IPS-18c (cell line): ENCODE measurements around the gene PLXNA2.

Source experiments
- H3K4me3 ChIP-seq: 2 replicates; pipeline ENCODE4 v1.7.0; 2013; ENCODE audit warnings: low read depth, mild to moderate bottlenecking, low read length, moderate library complexity; ENCODE audit not compliant: insufficient read depth
- H3K9me3 ChIP-seq: one replicate; pipeline ENCODE4 v1.6.1; 2013; ENCODE audit warnings: mild to moderate bottlenecking, low read length, moderate library complexity; ENCODE audit not compliant: control insufficient read depth, insufficient read depth

The PLXNA2 gene

DNA sequence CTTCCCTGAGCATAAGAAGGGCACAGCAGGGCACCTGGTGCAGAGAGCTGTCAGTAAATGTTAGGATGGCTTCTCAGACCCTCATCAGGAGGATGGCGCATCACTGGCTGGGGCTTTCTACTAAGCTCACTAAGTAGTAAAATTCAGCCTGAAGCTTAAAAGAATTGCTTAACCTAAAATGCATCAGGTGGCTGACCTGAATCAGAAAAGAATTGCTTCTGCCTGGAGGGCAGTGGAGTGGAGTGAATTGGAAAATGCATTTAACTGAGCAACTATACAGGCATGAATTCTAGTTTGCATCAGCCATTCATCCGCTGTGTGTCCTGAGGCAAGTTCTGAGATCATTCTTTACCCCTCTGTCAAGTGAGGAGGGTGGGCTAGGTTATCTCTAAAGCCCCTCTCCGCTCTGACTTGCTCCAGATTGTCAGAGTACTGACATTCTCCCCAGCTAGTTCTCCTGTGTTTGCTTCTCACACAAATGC is 191.2 kb downstream of the PLXNA2 start:
- Histone ChIP-seq H3K9me3 (no peaks in the 10 kb centered on the region), H3K4me3 (no peak overlapping the region)

DNA sequence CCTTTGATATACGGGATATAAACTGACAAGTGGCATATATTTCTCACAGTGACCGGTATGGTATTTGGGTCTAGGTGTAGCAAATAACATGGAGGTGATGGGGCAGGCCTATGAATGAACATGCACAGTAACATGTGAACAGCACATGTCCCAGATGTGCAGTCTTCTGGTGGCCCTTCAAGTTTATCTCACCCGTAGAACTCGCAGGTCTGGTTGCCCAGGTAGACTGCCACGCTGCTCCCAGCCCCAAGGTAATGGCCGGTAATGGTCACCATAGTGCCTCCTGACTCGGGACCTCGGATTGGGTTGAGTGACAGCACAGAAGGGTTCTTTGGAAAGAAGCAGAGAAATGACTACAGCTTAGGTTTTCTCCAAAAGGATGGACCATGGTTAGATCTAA is 192.0 kb downstream of the PLXNA2 start:
- Histone ChIP-seq H3K9me3 (no peaks in the 10 kb centered on the region), H3K4me3 (no peak overlapping the region)

DNA sequence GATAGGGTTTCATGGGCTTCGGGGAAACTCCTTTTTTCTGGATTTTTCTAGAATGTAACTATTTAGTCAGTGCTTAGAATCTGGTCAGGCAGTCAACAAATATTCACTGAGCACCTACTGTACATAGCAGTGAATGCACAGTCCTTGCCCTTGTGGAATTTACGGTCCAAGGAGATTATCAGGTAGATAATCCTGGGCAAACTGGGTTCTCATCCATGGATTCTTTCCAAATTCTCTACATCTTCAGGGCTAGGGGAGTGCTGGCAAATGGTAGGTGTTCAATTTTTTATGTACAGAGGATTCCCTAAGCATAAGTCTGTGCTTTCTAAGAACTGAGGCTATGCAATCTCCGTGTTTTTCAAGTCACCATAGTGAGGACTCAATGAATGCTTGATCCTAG is 192.5 kb downstream of the PLXNA2 start:
- Histone ChIP-seq H3K9me3 (no peaks in the 10 kb centered on the region), H3K4me3 (no peak overlapping the region)

DNA sequence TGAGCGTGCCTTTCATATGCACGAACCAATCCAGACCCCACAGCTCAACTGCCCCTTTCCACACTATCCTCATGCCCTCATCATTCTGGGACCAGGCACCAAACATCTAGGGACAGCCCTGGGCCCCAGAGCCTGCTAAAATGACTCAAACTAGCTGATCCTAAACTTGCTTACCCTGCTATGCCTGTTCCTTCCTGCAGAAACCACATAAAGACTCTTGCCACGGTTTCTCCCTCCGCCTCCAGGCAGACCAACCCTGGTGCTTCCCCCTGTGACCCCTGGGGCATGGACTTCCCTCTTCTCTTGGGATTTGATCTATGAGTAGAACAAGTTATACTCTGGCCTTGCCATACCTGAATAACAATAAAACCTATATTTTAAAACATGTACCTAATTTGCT is 195.3 kb downstream of the PLXNA2 start:
- Histone ChIP-seq H3K4me3 (no peak overlapping the region), H3K9me3 (no peaks in the 10 kb centered on the region)

DNA sequence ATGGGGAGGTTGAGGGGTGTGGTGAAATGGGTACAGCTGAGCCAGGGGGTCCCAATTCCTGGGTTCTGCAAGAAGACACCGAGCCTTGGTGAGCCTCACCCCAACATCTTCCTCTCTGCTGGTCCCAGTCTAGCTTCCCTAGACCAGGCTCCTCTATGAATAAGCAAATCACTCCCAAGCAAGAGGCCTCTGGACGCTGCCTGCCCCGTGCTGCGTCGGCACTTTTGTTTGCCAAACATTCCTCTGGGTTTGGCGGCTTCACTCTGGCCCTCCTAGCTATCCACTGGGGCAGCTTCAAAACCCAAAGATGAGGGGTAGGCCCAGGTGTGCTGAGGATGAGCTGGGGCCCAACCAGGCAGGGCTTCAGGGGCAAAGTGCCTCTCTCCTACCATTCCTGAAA is 196.2 kb downstream of the PLXNA2 start:
- no peak overlapping the region for H3K4me3 ChIP-seq

DNA sequence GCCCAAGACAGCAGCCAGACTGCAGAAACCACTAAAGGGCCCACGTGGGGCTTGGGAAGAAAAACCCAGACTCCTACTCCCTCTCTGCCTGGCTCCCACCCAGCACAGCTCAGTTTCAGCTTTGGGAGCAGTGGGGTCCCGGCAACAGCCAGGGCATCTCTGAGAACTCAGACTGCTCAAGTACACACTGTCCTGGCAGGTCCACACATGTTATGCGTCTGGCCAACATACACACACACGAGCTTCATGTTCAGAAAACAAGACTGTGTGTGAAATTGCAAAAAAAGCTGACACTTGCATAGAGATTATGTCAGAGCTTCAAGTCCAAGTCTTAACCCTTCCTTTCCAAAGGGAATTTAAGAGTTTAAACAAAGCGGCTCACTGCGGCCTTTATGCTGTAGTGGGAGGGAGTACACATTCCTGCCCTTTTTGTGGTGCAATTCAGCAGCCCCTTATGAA is 196.7 kb downstream of the PLXNA2 start:
- Histone ChIP-seq H3K4me3 (no peak overlapping the region), H3K9me3 (no peaks in the 10 kb centered on the region)

More for the DNA sequence above, 196.2 kb downstream of the PLXNA2 start:
- H3K9me3 ChIP-seq, result no peaks in the 10 kb centered on the region

DNA sequence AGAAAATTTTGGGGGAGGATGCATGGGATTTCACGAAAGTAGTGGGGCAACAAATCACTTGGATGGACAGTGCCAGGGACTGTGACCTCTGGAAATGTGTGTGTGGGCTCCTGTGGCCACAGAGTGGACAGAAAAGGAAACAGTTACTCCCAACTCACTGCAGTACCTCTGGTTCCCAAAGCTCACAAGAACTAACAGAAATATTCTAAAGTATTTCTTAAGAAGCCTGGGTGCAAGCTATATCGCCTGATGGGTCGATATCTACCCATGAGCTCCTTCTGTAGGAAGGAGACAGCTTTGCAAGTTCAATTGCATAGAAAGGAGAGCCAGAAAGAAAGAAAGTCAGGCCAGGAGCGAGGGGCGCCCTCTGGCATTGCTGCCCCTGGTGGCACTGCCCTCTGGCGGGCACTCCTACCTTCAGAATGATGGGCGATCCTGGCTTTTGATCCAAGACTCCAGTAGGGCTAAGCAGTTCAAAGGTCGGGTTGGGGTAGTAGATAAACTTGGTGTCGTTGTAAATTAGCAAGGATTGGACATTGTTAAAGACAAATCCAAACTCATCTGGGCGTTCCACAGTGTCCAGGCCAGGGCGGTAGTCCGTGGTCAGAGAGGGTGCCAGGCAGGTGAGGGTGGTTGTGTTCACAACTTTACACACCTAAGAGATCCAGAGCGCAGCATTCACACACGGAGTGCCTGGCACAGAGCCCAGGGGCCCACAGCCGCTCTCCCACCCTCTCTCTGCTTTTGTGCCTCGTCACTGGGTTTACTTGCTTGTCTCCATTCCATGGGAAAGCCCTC is 198.5 kb downstream of the PLXNA2 start:
- no peak overlapping the region for H3K4me3 ChIP-seq

DNA sequence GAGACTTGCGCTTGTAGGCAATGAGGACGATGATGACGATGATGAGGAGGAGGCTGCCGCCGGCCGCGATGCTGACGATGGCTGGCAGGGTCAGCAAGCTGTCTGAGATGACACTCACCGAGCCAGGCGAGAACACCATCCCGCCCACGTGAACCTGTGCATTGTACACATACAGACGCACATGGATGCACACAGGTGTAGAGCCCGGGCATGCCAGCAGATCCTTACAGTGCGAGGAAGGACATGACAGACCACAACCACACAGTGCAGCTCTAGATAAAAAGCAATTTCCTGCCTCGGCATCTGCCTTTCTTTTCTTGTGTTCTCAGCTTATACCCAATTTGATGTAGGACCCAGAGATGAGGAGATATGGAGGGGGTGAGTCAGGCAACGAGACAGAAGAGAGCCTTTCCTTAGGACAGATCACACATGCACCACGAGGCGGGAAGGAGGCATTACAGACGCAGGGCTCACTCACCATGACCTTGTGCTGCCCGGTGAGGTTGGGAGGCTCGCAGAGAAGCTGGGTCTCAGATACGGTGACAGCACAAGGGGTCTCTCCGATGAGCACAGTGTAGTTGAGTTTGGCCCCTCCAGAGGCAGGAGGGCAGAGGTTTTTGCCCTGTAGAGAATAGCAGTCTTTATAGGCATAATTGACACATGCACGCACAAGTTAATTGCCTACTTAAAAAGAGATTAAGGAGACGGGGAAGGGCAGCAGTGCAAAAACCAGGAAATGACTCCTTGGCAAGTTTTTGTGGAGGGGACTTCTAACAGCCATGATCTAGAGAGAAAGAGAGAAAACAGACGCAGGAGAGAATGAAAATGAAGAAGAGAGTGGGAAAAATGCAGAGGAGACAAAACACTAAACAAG is 199.4 kb downstream of the PLXNA2 start:
- Histone ChIP-seq H3K9me3 (no peaks in the 10 kb centered on the region), H3K4me3 (no peak overlapping the region)

More for the DNA sequence above, 198.5 kb downstream of the PLXNA2 start:
- no peaks in the 10 kb centered on the region for H3K9me3 ChIP-seq

DNA sequence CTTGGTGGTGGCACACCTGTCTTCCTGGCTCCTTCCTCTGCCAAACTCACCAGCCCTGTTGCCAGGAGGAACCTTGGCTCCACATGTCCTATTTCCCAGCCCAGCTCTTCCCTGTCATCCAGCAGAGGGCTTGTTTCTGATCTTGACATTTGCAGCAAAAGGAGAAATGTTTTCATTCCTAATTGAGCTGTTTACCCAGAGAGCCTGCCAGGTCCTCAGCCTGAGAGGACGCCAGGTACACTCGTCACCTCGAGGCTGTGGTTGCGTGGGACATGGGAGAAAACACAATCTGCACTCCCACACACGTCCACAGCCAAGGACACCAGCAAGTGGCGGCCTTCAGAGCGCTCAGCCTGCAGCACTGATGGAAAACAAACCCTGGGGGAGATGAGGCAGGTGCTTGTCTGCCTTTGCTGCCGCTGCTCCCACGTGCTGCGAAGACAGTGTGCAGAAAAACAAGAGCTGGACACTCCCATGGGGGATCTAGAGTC is 200.4 kb downstream of the PLXNA2 start:
- no peaks in the 10 kb centered on the region for H3K9me3 ChIP-seq

DNA sequence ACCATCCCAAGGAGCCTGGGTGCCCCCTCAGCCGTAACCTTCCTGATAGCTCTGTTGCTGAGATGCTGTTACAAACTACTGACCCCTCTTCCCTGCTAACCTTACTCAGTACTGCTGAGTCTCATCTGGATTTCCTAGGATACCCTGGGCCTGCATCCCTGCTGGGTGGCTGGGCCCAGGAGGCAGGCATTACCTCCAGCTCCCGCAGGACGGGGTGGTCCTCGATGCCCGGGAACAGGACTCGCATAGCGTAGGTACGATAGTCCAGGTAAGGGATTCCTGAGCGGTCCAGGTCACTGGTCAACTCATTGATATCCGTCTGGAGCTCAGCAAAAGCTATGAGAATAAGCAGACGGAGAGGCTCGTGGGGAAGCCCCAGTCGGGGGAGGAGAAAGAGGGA is 201.3 kb downstream of the PLXNA2 start:
- no peak overlapping the region for H3K4me3 ChIP-seq
- no peaks in the 10 kb centered on the region for H3K9me3 ChIP-seq

More for the DNA sequence above, 200.4 kb downstream of the PLXNA2 start:
- H3K4me3 ChIP-seq, result no peak overlapping the region

DNA sequence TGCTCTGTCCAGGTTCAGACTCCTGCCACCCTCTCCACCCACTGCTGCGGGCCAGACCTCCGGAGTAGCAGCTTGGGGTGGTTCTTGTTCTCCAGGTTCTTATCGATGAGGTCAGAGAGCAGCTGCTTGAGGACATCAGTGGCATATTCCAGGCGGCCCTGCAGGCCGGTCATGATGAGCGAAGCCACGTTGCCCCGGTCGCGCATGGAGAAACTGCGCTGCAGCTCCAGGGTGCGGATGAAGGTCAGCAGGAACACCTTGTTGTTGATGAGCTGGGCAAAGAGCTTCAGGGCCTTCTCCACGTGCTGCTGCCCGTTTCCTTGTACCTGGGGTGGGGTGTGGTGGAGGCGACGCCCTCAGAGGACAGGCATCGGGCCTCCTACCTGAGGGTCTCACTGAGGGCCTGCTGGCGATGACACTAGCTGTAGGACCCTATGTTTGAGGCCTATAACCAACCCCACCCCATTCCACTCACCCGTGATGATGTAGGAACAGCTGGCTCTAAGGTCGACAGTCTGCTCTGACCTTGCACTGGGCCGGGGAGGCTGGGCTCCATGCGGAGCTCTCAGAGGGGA is 202.1 kb downstream of the PLXNA2 start:
- H3K9me3 ChIP-seq, result no peaks in the 10 kb centered on the region

DNA sequence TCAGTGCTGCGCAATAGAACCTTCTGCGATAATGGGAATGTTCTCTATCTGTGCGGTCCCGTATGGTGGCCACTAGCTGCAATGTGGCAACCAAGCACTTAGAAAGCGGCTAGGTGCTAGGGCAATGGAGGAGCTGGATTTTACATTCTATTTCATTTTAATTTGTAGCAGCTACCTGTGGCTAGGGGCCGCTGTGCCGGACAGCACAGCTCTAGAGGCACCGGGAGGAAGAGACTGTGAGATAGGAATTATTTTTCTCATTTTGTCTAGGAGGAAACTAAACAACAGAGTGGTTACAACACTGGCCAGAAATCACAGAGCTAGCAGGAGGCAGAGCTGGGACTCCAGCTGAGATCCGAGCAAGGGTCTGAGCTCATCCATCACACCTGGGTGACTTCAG is 202.7 kb downstream of the PLXNA2 start:
- no peak overlapping the region for H3K4me3 ChIP-seq

More for the DNA sequence above, 202.1 kb downstream of the PLXNA2 start:
- no peak overlapping the region for H3K4me3 ChIP-seq

DNA sequence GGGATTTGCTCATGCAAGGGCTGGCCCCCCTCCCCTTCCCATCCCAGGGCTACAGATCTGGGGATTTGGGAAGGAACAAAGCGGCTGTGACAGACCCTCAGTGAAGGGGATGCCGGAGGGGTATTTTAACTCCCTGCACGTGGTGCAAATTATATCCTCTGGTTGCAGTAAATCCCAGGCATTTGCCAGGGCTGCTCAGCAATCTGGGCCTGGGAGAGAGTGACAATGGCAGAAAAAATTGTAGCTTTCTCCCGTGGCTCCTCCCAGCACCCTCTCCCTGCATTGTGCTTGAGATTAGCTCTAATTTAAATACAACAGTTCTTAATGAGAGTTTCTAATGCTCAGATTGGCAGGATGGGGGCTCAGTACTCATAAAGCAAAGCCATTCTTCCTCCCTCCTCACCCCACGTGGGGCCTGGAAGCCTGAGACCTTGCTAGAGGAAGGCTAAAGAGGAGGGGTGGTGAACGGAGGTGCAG is 203.3 kb downstream of the PLXNA2 start:
- Histone ChIP-seq H3K4me3 (no peak overlapping the region), H3K9me3 (no peaks in the 10 kb centered on the region)

More for the DNA sequence above, 202.7 kb downstream of the PLXNA2 start:
- H3K9me3 ChIP-seq, result no peaks in the 10 kb centered on the region

DNA sequence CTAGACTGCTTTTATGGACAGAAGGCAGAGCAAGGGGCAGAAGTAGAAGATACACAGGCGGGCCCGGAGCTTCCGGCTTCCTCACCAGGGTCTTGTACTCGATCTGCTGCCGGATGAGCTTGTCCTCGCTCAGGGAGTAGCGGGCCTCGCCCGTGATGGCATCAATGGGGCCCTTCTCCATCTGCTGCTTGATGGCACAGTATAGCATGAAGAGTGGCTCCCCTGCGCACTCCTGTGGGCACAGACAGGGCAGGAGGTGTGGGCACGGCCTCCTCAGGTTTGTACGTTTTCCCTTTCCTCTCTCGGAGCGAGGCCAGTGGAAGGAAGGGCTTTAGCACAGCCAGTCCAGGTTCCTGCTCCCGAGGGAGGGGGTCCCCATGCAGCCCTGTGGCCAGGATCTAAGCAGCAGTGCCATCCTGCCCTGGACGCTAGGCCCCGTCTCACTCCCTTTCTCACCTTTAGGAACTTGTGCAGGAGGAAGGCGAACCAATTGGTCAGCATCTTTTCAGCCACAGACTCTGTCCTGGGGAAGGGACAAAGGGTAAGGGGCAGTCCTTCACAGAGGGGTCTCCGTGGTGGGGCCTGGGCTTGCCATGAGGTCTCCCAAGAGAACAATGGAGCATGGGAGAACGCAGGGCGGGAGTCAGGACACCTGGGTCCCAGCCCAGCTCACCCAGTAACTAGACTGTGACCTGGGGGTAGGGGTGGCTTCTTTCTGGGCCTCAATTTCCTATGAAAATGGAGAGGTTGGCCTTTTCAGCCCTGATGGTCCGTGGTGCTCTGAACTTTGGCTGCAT is 204.4 kb downstream of the PLXNA2 start:
- Histone ChIP-seq H3K9me3 (no peaks in the 10 kb centered on the region), H3K4me3 (no peak overlapping the region)

DNA sequence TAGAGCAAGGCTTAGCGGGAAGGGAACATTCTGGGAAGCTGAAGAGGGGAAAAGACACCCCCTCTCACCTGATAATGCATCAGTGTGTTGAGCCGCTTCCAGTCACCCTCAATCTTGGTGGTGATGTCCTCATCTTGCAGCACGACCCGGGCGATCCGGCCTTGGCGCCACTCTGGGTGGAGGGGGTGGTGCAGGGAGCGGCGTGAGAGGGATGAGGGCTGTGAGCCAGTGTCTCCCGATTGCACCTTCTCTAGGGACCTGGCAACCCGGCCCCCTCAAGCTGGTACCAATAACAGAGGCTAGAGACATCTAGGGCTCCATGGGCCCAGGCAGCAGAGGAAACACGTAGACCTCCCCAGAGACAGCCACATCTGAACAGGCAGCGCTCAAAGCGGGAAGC is 205.9 kb downstream of the PLXNA2 start:
- Histone ChIP-seq H3K9me3 (no peaks in the 10 kb centered on the region), H3K4me3 (no peak overlapping the region)

DNA sequence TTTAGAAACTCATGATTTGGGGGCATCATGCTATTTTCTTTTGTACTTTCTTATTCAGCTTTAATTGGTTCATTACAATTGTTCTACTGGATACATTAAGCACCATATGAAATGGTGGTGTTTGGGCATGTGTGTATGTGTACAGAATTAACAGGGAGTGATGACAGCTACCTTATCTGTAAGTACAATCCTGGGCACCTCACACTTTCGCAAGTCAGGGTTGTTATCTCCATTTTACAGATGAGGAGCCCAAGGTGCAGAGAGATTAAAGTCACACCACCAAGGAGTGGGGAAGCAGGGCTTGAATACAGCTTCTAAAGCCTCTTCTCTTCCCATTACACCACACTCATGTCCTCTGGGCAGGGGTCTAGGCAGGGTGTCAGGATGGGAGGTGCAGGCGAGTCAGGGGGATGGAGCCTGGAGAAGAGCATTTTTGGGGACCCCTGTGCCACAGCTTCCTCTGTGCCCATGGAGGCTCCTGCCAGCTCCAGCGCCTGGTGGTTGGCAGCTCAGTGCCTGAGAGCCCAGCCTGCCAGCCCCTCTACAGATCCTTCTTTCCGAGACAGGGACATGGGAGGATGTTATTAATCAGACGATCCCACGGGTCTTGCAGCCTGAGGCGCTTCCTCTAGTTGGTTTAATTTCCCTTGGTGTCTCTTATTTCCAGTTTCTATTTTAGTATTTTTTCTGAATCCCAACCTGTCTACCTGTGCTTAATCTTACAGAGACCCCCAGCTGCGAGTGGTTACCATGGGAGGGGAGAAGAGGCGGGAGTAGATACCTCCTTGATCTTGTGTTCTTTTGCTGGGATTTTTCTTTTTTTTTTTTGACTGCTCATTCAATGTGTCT is 207.0 kb downstream of the PLXNA2 start:
- Histone ChIP-seq H3K4me3 (no peak overlapping the region), H3K9me3 (no peaks in the 10 kb centered on the region)
